Urothelium cell line (cell line): Measurements from ENCODE around the gene EMP2.
"Not testable (repeated sequence)": the region's sequence is repeated elsewhere in the genome, so short reads cannot be mapped to it uniquely, and the experiment has no call there.

Source experiments
- DNase-seq: peaks from one replicate; pipeline ENCODE4 v3.0.0; 2011; ENCODE audit warnings: low spot score, mixed read lengths
- FAIRE-seq: peaks from 2 replicates; lab custom pipeline; 2011; peaks lifted over from hg19 to GRCh38; lab: Jason Lieb, UNC

The EMP2 gene

DNA sequence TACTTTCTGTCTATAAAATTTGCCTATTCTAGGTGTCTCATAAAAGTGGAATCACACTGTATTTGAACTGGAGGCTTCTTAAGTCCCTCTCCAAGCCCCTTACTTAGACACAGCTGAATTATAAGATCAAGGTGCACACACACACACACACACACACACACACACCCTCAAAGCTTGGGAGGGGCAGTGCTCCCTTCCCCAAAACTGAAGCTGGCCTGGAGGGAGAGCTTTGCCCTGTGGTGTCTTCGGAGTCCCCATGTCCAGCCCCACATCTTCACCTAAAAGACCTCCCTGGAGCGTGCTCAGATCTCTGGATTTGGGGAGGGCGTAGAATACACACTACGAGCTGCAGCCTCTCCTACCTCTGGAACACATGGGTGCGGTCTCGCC is 828 bp downstream of the EMP2 start:
- no peak for DNase-seq

DNA sequence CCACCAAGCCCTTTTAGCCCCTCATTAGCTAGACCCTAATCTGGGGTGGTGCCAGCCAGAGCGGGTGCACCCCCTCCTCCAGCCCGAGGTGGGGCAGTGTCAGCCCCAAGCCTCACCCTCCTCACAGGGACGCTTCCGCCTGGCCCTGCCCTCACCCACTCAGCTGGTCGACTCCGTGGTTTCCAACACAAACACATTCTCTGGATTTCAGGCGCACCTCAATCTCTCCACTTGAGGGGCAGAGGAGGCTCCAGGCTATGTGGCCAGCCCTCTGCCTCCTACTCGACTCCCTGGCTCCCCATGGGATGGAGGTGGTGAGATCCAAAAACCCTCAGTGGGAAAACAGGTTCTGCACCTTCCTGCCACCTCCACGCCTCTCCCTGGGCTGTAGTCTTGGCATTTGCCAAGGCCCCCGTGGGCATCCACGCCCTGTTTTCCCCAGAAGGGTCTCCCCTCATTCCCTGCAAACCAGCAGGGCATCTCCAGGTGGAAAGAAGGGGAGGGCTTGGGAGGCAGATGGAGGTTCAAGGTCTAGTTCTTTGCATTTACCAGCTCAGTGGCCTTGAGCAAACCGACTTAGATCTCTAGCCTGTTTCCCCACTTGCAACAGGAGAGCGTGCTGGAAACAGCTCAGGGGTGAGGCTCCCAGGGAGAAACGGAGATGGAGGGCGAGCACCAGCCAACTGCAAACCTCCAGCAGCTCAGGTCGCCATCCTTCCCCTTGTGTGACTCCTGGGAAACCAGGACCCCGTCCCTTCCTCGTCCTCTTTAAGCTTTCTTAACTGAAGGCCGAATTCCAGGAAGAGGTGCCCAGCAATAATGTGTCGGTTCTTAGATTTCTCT is 1.7 kb downstream of the EMP2 start:
- FAIRE-seq (no peak), DNase-seq (peak; percentile 28)

More for the DNA sequence above, 828 bp downstream of the EMP2 start:
- FAIRE-seq, result no peak

DNA sequence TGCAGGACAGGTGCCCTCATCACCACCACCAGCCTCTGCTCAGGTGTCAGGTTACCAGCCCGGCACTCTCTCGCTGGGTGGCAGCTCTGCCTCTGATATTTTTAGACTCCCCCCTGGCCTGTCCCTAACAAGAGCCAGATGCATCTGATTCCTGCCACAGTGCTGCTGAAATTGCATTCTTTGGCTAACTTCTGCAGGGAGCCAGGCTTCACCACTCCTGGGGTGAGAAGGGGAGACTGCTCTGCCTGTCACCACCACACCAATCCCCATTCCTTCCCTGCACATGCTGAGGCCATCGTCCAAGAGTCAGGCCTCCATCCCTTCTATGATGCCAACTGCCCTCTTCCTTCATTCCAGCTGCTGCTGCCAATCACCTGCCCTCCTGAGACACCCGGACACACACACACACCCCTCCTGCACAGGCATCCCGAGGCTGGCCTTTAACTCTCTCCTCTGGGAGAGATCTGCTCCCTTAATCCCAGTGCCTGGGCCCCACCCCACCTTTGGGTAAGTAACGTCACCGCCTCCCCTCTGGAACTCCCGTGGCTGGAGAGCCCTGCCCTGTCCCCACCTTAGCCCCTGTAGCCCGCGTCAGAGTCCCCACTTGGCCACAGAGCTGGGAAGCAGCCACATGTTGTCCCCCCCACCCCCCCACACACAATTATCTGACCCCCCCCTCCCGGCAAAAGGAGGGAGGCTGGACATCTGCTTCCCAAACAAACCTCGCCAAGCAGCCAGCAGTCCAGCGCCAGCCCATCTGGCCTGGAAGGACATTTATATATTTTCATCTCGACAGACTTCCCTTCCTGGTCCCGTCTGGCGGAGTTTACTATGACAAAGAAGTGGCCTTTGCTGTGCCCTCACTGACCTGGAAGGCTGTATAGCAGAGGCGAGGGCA is 2.8 kb downstream of the EMP2 start:
- DNase-seq, result no peak
- FAIRE-seq, result no peak

DNA sequence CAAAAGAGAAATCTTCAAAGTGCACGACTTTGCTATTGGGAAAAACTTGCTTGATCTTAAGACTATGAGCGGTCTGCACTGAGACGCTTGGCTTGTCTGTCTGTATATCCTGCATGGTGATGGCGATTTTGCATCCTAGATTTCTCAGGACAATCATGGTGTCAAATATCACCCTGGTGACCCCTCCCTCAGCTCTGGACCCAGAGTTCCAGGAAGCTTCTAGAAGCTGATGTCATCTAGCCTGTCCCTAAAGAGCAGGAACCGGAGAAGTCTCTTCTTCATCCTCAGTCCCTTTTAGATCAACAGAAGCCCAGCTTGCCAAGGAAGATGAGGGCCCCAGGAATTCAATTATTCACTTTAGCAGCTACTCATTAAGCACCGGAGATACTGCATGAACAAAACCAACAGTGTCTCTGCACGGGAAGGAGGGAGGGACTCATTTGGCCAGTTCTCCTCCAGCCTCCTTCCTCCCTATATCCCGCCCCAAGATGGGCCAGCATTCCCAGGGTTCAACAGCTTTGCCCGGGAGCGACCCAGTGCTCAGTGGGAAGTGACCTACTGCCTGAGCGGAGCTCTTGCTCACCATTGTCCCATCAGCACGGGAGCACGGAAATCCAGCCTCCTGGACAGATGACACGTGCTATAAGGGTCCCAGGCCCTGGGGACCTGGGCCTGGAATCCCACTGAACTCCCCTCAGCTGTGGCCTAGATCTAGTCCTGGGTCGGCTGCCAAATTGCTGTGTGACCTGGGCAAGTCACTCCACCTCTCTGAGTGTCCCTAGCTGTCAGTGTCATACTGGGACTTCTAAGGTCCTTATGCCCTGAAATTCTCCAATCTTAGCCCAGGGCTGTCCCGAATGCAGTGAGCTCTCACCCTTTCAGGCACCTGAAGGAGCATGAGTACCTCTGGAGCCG is 3.8 kb downstream of the EMP2 start:
- FAIRE-seq, result no peak
- DNase-seq, result no peak

DNA sequence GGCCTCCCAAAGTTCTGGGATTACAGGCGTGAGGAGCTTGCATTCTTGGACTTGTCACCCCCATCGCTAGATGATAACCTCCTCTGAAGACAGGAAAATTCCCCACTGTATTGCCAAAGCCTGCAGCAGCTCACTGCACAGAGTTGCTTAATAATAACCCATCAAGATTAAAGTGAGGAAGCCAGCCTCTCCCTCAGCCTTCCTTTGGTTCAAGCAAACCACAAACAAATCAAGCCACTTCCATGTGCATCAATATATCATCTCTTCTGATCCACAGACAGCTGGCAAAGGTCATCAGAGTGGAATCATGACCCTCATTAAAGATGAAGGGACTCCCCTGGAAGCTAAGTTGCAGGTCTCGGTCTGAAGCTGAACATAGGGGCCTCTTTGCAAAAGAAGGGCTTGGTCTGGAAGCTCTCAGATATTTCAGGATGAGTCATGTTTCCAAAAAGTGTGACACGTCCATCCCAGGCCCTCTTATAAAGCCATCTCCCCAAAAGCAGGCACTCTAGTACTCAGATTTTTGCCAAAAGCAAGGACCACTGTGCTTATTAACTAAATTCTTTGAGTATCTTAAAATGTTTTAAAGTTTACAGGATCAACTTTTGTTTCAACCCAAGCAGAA is 4.8 kb downstream of the EMP2 start:
- DNase-seq, result no peak
- FAIRE-seq, result no peak

DNA sequence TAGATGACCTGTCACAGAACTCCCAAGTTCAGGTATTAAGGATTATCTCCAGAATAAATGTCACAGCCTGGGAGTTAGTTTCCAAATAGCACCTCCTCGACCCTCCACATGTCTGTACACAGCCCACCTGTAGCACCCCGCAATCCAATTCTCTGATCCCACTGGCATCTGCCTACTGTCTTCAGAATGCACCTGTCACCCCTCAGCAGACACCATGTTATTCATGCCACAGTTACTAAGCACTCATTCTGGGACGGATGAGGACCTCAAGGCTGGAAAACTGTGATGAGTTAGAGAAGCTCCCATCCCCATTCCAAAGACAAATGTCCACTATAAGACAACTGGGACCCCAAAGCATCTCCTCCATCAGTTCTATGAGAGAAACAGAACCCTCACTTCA is 7.8 kb downstream of the EMP2 start:
- DNase-seq (no peak), FAIRE-seq (no peak)

DNA sequence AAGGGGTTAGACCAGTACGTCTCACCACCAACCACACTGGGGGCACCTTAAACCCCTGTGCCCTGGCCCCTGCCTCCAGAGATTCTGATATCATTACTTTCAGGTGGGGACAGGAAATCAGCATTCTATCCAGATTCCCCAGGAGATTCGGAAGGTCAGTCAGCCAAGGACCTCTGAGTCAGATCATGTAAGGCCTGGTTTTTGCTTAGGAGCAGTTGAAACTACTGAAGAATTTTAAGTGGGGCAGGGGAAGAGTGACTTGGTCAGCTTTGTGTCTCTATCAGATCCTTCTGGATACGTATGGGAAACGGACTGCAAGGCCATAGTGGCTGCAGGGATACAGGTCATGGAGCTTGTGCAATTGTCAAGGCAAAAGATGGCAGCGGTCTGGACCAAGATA is 9.0 kb downstream of the EMP2 start:
- no peak for DNase-seq
- no peak for FAIRE-seq

DNA sequence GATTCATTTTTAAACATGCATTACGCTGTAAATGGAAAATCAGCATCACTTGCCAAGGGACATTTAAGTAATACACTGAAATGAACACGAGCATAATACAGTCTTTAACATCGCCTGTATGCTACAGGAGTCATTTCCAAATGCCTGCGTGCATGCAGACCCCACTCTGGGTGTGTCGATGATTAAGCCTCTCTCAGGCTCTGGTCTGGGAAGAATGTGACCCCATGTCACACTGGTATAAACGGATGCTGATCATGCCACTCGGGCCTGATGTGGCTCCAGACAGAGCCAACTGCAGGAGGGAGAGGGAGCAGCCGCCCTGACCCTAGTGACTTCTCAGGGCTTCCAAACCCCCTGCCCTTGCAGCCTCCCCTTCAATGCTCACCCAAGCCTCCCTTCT is 10.8 kb downstream of the EMP2 start:
- FAIRE-seq (no peak), DNase-seq (no peak)

DNA sequence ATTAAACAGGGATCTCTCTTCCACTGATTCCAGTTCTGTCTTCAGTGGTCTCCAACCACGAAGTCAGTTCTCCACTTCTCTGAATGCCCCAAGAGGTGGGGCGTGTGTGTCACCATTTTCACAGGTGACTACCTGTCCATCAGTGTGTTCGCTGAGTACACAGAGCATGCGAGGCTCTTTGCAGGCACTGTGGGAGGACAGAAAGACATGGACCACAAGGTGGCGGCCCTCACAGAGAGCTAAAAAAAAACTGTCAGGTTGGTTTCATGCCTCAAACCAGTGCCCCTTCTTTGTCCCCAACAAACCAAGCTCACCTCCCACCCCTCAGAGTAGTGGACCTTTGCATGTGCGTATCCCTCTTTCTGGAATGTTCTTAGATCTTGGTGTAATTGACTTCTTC is 13.8 kb downstream of the EMP2 start:
- DNase-seq (no peak), FAIRE-seq (no peak)

DNA sequence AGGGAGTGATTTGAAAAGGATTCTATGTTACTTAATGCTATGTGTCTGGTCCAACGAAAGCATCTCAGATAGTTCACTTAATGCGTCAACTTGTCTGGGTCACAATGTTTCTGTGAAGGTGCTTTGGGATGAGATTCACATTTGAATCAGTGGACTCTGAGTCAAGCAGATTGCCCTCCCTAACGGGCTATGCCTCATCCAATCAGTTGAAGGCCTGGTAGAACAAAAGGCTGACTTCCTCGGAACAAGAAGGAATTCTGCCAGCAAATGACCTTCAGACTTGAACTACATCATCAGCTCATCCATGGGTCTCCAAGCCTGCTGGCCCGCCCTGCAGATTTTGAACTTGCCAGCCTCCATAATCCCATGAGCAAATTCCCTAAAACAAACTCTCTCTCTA is 15.2 kb downstream of the EMP2 start:
- FAIRE-seq, result no peak
- DNase-seq, result no peak

DNA sequence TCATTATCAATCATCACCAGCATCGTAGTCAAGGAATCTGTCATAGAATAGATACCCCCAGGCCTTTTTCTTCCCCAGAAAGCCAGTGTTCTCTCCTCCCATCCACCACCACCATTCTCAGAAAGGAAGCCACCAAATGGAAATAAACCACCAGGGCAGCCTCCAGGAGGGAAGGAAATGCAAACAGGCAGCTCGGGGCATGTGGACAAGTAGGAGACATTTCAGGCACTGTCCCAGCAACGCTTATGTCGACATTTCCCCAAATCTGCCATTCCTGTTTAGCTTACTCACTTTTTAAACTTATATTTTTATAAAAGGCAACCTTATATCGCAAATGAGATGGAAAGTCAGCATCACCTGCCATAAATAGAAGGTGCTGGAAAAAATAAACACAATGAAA is 15.8 kb downstream of the EMP2 start:
- DNase-seq, result no peak
- no peak for FAIRE-seq

DNA sequence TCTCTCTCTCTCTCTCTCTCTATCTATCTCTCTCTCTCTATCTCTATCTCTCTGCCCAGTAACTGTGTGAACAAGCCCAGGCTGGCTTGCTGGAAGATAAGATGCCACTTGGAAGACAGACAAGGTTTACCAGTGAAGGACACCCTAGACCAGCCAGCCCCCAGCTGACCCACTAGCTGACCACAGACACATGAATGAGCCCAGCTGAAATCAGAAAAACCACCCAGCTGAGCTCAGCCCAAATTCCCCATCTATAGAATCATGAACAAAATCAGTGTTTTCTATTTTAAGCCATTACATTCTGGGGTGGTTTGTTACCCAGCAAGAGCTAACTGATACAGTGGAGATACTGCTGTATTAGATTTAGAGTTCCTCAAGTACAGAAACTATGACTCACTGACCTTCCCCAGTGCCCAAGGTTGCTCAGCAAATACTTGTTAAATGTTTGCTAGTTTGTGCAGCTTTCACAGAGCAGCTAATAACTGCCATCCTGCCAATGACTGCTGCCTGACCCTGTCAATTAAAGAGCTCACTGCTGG is 18.0 kb downstream of the EMP2 start:
- DNase-seq (no peak), FAIRE-seq (no peak)

DNA sequence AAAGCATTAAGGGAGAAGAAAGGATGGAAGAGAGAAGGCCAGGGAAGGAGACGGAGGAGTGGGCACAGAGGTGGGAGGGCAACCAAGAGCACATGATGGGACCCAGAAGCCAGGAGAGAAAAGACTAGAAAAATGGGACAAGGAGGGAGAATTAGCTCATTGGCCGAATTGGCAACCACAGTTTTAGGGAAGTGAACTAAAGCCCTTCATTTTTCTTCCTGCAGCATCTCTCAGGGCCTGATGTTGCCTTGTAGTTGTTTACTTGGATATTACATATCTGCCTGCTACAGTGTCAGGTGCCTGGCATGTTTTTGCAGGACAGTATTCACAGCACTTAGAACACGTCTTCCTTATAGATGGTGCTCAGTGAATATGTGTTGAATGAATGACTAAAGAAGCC is 19.0 kb downstream of the EMP2 start:
- no peak for FAIRE-seq
- no peak for DNase-seq

DNA sequence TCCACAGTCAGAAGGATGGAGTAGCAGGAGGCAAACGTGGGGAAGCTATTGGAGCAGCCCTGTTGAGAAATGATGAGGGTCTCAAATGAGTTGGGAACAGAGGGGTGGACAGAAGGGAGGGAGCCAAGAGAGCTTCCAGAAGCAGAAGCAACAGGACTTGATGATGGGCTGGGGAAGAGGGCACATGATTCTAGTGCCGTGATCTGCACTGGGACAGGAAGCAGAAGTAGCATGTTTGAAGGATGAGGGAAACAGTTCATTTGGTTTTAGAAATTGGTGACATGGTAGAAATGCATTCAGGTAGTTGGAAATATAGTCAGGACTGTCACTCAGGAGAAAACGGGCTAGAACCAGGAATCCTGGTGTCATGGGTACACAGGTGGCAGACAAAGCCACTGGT is 19.4 kb downstream of the EMP2 start:
- DNase-seq (no peak), FAIRE-seq (no peak)

DNA sequence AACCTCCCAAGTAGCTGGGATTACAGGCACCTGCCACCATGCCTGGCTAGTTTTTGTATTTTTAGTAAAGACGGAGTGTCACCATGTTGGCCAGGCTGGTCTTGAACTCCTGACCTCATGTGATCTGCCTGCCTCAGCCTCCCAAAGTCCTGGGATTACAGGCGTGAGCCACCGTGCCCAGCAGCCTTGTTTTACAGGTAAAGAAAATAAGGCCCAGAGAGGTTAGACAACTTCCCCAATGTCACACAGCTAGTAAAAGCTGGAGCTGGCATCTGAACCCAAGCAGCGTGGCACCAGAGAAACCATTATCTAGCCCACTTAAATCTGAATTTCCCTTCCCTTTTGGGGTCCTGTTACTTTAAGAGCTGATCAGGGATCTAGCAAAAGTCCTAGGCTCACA is 20.6 kb downstream of the EMP2 start:
- not testable (repeated sequence) for DNase-seq, FAIRE-seq

DNA sequence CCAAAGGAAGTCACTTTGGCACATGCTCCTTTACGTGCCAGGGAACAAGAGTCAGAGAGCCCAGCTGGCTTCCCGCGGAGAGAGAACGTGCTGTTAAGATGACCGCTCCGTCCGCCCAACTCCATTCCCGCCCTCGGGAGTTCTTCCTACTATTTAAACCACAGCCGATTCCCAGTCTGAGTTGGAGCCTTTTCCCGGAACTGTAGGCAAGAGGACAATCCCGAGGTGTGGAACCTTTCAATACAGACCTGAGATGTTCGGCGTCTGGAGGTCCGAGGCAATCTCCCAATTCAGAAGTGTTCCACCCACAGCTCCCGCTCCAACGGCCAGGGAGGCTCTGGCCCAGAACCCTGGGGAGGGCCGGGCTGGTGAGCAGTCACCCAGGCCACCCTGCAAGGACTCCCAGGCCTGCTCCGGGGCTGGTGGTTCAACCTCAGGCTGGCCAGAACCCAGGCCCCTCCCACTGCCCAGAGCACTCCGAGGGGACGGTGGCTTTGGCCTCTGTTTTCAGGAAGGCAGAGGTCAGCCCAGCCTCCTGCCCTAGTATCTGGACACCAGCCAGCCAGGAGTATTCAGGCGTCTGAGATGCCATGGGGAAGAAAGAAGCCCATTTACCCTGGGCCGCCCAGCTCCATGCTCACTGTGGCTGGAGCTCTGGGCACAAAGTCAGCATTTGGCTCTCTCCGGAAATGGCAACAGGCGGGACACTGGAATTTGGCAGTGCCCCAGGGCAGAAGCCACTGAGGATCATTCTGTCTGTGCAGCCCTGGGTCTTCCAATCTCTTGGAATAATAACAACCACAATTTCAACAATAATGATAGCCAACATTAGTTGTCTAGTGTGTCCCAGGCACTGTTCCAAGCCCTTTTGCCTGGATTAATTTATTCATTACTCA is 21.4 kb downstream of the EMP2 start:
- FAIRE-seq (no peak), DNase-seq (no peak)

DNA sequence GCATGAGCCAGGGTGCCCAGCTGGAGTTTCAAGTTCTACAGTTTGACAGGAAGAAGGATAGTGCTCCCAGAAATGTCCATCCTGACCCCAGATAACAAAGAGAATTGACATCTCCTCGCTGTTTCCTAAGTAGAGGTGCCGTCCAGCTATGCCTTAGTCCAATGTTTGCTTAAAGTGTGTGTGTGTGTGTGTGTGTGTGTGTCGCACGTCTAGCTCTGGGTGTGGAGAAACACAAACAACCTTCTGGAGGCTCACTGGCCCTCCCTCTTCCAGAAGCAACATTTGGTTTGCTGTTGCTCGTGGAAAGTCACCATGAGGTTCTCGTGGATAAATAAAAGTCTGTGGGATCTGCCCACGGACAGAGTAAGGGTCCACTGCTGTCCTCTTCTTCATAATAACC is 22.1 kb downstream of the EMP2 start:
- FAIRE-seq, result no peak
- no peak for DNase-seq

DNA sequence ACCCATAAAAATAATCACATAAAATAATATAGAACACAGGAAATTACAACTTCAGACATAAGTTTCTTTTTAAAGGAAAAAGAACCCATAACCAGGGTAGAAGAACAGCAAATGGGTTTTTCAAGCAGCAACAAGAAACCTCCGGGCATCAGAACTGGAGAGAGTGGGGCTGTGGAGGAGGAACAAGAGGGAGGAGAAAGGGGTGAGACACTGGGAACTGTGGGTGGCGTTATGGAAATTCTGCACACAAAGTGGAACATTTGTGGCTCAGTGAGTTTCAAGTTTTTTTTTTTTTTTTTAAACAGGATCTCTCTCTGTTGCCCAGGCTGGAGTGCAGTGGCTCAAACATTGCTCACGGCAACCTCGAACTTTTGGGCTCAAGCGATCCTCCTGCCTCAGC is 22.6 kb downstream of the EMP2 start:
- FAIRE-seq (no peak), DNase-seq (no peak)

DNA sequence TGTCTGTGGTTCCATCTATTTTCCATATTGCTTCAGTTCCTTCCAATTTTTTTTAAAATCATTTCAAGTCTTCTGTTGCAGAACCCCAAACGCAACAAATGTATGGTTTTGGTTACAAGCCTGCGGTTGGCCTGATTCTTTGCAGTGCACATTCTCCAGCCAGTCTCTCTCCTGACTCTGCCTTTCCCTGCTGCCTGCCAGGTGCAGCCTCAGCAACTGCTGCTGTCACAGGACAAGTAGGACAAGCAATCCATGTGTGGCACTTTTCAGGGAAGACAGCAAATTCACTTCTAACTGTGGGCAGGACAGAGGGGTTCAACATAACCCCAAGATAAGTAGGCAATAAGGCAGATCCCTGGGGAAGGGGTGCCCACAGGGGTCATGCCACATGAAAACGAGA is 24.2 kb downstream of the EMP2 start:
- FAIRE-seq, result no peak
- no peak for DNase-seq
